Epidermal melanocyte (primary cell): Measurements from ENCODE around the gene GFRA1.

Source experiments
- DNase-seq: peaks from one replicate; pipeline ENCODE4 v3.0.0; 2011; ENCODE audit warnings: low spot score; ENCODE audit not compliant: insufficient read length

Gene GFRA1

DNA sequence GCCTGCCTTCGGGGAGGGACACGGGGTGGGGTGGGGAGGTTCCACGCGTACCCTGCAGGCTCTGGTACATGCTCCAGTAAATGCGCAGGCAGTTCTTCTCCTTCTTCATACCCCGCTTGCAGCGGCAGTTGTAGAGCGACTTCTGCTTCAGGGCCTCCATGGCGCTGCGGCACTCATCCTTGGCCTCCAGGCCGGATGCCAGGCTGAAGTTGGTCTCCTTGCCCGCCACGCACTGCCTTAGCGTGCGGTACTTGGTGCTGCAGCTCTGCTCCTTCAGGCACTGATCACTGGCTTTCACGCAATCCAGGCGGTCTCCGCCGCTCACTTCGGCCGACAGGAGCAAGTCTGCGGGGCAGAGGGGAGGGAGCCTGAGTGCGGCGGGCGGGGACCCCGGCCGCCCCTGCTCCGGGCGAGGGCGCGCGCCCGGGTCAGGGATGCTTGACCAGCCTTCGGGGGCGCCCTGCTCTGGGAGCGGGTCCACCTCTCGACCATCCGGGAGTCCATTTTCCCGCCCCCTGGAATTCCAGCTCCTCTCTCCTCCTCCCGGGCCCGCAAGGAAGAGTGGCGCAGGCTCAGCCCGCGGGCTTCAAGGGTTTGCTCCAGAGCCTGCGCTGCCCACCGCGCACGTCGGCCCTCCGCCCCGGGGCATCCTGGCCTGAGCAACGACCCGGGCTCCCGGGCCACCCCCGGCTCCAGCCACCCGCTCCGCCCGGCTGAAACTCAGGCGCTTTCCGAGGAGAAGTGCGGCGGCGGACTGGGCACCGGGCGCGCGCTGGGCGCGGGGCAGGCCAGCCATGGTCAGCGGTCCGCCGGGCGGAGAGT, 2.0 kb downstream of the GFRA1 start:
- no peak for DNase-seq

DNA sequence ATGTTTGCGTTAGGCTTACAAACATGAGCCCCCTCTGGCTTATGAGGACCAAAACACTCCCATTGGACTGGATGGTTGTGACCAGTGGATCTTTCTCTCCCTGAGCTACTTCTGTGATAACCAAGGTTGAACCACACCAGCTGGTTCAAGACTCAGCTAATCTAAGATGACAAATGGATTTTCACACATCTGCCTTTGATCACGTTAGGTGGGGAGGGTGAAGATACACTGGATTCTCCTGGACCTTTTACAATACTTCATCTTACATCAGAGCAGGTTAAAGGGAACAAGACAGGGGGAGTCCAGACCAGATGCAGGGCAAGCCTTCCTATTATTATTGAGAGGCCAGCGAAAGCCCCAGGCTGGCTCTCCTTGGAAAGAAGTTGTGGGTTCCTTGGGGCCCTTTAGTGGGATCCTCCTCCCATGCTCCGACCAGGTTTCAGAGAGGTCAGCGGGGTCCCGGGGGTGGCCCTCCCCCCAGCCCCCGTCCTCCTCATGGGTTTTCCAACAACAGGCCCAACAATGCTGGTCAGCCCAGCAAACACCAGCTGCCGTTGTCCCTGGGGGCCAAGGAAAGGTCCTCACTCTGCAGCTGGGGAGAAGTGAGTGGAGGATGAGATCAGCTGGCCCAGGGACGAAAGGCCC, 2.8 kb downstream of the GFRA1 start:
- no peak for DNase-seq

DNA sequence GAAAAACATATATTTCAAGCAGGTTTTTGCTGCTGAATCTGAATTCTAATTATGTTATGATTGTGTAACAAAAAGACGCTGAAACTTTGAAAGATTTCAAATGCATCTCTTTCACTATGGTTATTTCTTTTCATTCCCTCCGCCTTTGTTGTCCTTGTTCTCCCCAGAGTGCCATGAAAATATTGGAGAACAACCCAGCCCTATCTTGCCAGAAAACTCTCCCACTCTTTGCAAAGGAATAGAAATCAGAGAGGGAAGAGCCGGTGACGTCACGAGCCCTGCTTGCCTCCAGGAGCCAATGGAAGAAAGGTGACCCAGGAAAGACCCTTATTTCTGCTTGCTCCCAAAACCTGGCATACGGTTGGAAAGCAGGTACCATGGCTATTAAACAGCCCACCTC, 3.4 kb downstream of the GFRA1 start:
- no peak for DNase-seq

DNA sequence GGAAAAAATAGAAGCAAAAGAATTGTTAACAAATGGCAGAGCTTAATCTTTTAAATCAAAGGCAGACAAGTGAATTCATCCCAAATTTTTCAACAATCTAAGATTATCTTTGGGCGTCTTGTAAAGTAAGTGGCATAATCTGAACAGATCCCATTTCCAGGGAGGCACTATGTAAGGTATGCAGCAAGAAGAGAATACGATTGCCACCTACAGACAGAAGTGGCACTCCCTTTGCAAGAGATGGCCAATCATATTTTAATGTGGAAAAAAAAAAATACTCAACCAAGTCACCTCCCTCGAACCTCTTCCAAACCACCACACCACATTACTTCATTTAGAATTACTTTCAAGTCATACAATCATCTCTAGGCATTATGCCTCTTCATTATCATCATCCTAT, 4.0 kb downstream of the GFRA1 start:
- DNase-seq: no peak

DNA sequence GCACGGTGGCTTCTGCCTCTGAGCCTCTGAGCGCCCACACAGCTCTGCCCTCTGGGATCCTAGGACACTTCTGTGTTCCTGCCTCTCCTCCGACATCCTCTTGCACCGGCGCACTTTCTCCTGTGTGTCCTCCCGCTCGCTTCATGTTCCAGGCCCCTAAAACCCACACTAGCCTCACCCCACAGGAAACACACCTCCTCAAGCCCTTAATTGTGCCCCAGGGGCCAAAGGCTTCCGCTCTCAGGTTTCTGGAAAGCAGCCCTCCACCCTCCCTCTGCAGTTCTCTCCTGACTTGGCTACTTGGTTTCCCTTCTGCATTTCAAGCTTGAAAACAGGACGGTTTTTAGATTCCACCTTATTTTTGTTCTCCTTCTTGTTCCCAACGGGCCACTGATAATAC, 7.3 kb downstream of the GFRA1 start:
- no peak for DNase-seq

DNA sequence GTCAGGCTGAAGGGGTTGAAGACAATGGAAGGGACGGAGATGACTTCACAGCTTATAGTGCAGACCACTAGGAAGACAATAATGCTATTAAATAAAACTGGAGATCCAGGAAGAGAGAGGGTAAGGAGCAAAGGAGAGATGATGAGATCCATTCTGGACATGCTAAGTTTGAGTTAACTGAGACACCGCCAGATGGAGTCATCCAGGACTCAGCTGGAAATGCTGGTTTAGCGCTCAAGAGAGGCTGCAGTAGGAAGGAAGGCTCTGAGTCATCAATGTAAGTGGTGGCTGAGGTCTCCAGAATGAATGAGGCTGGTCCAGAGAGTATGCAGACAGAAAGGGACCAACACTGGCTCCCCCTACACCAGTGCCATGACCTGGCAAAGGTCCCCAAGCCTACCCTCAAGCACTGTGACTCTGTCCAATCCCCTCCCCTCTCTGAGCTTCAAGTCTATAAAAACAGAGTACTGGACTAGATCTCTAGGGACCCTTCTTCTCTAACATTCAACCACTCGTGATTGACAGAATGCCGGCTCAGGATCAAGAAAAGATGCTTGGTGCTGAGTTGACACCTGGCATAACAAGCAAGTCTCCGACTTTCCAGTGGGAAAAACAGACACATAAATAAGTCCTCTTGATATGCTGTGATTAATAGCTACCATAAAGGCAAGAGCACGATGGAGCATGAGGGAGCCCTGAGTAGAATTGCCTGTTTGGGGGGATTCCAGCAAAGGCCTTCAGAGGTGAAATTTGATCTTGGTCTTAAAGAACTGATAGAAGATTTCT, 8.9 kb downstream of the GFRA1 start:
- no peak for DNase-seq

DNA sequence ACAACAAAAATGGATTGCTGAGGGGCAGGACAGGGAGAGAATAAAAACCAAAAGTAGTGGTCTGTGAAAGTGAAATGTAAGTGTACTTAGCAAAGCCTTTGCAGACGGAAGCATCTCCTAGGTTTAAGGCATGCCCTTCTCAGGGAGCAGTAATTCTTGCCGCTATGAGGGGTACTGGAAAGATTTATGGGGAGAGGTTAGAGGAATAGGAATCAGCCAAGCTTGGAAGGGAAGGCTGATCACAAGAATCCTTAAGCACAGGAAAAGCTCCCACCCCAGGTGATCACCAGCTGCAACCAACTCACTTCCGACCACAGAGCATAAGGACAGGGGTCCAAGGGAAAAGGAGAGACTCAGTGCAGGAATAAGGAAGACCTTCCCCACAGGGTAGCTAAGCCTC, 10.3 kb downstream of the GFRA1 start:
- no peak for DNase-seq

DNA sequence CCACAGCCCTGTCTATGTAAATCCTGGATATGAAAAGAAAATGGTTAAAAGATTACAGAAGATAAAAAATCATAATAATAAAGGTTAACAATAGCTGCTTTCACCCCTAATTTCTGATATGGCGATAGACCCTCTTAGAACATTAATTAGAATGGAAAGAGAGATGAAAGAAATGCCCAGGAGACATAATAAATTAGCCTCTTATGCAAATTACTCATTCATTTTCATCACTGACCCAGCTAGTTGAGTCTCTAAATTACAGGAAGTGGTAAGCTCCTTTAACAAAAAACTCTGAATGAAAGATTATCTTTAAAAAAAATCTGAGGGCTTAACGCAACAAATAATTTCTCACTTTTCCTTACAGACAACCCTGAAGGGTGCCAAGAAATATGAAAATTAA, 12.4 kb downstream of the GFRA1 start:
- DNase-seq: no peak

DNA sequence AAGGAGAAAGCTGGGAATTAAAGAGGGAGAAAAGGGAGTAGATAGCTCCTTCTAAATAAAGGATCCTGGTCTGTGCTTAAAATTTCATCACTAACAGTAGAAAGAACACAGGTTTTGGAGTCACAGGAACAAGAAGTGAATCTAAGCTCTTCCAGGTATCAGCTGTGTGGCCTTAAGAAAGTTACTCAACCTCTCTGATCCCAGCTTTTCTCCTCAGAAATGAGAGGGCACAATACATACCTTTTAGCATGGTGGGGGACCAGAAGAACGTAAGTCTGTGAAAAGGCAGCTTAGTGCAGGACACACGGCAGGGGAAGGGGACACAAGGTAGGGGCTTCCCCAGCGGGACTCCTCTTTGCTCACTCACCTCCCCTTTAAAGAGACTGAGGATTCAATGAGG, 13.4 kb downstream of the GFRA1 start:
- no peak for DNase-seq

DNA sequence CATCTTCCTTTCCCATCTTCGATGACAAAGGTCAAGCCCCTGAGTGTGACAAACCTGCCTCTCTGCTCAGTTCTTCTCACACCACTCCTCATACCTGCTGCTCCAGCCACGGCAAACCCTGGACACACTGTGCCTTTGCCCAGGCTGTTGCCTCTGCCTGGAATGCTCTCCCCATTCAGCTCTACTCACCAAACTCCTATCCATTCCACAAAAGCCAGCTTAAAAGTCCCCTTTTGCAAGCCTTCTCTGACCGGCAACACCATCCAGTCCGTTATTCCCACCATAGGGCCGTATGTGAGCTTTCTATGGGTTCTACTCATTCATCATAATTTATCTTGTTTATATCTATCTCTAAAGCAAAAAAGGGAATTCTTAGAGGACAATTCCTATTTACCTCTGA, 15.2 kb downstream of the GFRA1 start:
- DNase-seq: no peak

DNA sequence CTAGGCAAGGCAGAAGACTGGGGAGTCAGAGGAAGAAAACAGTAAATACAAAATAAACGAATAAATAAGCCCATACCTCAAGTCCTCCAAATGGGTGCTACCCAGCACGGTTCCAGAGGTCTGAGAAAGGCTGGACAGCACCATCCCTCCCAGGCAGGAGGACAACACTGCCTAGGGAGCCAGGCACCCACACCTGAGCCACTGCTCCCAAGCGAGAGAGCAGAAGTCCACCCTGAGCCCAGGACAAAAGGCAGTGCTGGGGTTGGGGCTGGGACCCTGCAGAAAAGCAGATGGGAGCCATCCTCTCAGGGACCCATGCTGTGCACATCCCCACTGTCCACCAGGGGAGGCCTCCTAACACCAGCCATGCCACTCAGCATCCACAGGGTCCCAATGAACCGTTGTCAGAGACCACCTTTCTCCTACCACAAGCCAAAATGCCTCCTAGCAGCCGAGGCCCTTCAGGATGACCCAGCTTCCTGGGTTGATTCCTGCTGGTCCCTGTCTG, 16.2 kb downstream of the GFRA1 start:
- no peak for DNase-seq

DNA sequence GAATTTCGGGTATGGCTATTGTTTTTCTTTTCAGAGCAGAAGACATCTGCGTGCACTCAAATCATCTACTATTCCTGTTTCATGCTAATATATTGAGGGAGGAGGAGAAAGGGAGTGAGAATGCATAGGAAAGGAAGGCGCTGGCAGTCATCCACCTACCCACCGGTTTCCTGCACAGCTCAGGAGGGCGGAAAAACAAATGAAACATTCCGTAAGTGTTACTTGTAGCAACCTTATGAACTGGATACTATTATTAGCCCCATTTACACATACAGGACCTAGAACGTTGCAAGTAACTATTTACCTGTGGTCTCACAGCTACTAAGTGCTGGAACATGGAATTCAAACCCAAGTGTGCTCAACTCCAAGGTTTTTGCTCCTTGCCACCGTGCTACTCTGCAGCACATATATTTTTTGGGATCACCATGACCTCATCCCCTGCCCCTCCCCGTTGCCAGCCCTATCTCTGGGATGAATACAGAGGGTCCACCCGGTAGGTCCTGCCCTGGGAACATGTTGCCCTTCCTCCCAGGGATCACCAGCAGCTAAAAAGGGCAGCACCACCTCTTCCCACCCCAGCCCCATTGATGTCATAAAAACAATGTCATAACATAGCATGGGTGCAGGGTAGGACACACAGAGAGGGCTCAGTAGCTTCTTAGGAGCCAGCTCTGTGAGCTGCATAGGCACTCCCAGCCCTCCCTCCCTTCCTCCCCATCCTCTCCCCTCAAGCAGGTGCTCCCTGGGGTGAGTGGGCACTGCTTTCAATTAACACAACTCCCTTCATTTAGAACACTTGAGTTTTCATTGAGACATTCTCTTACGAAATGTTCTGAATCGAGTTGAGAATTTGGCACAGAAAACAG, 16.9 kb downstream of the GFRA1 start:
- DNase-seq: no peak

DNA sequence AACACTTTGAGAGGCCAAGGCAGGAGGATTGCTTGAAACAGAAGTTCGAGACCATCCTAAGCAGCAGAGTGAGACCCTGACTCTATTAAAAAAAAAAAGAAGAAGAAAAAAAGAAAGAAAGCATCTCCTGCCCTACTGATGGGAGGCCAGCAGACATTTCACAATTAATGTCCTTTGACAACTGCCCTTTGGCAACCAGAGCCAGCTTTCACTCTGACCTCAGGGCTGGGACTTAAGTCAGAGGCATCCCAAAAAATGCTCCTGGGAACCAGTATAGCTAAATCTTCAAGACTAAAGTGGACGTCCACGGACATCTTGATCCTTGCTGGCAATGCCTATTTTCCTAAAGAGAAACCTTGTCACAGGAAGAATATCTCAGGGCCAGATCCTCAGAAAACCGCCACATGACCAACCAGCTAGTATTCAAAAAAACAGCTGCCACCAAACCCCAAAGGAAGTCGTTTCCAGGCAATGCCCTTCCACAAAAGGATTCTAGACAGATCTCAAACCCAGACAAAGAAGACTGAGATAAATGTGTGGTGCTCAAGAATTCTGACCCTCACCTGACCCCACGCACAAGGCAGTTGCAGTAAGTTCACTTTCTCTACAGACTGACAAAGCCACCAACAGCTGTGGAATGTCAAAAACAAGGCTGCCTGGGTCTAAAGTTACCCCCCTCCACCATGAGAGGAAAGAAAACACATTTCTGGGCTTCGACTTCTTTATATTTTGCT, 18.4 kb downstream of the GFRA1 start:
- no peak for DNase-seq

DNA sequence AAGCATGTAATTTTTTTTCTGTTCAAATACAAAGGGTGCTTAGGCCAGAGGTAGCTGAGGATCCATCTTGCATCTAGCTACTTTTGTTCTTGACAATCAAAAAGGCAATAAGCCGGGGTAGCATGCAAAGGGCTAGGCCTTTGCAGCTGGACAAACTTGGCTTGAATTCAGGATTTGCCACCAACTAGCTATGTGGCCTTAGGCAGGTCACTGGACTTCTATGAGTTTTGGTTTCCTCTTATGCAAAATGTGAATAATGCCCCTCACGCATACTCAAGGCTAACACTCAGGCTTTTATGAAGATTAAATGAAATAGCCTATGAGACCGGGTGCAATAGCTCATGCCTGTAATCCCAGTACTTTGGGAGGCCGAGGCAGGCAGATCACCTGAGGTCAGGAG, 19.3 kb downstream of the GFRA1 start:
- no peak for DNase-seq

DNA sequence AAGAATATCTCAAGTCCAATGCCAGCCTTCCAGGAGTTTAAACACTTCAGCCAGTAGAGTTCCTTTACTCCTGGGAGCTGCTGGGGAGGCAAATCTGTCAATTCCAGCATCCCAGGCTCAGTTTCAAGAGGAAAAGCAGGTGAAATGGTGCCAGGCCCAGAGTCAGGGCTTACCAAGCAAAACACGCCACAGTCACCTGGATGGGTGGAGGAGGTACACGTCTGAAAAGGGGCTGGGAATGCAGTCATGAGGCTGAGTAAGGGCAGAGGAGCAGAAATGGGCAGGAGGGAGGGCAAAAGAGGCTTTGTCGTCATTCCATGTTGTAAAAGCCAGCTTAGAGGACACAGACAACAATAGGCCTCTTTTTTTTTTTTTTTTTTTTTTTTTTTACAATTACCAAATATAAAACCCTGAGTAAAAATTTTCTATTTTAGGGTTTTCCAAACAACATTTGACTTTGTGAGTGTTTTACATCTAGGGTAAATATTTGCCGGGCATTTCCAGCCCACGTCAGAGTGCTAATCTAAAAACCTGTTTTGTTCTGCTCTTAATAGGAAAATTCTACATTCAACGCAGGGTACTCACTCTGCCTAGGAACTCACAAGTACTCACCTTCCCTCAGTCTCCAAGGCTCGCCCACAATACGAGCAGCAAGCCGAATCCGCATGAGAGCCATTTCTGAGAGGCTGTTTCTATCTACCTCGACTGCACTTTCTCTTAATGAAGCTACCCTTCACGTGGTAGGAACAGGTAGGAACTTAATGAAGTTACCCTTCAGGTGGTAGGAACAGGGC, 21.2 kb downstream of the GFRA1 start:
- no peak for DNase-seq

DNA sequence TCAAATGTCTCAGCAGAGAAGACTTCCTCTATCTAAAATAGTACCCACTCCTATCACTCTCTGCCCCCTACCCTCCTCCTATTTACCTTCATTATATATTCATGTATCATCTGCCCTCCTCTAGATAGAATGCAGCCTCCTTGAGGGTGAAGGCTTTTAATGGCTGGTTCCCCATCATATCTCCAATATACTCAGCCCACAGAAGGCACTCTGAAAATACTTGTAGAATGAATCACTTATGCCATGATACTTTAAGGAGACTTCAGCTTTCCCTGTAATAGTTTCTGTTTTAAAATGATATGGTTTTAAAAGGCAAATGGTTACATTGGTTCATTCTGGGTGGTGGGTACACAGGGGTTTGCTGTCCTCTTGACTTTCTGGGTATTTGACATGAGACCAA, 25.3 kb downstream of the GFRA1 start:
- DNase-seq: no peak

DNA sequence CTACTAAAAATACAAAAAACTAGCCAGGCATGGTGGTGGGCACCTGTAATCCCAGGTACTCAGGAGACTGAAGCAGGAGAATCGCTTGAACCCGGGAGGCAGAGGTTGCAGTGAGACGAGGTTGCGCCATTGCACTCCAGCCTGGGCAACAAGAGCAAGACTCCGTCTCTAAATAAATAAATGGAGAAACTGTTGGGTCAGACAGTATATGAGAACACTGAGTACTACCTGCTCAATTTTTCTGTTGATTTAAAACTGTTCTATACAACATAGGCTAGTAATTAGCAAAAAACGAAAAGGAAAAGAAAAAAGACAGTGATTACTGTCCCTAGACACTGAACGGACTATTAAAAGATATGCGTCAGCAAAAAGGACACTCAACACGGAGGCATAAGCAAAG, 26.7 kb downstream of the GFRA1 start:
- DNase-seq: no peak

DNA sequence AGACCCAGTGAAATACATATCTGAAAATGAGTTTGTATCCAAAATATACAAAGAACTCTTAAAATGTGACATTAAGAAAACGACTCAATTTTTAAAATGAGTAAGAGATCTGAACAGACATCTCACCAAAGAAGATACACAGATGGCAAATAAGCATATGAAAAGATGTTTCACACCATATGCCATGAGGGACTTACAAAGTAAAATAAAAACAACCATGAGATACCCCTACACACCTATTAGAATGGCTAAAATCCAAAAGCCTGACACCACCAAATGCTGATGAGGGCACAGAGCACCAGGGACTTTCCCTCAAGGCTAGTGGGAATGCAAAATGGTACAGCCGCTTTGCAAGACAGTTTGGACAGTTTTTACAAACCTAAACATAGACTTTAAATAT, 27.9 kb downstream of the GFRA1 start:
- DNase-seq: no peak

DNA sequence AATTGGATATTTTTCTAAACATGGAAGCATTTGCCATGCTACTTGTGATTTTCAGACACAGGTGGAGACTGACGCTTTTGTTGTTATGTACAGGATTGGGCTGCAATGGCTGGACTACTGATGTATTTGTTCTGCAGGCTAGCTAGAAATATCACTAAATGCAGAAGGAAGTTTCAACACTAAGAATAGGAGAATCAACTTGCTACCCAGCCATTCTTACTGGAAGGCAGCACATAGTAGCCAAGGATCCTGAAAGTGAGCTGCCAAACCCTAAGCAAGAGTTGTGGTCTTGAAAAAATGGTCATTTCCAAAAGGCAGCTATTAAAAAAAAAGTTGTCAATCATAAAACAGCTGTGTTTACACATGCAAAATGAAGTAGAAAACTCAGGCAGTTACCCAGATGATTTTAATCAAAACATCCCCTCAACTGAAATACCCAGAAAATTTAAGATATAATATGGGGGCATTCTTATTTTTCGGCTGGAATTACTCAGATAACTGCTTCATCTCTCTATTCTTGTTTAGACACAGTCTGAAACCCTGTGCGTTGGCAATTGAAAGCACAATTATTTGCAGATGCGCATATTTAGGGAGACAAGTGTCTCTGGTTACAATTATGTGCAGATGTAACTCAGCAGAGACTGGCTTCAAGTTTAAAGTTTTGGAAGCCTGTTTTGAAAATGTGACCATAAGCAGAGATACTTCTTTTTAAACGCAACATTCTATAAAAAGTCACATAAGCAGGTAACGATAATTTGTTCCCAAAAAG, 31.2 kb downstream of the GFRA1 start:
- no peak for DNase-seq
